ENCODE measurements around the gene CENPT.

- no peak for TF ChIP-seq CTCF (conservative IDR thresholded peaks at IDR 0.05 in 1 of 2, IDR thresholded peaks at IDR 0.05 in 1 of 2; ENCODE audit: low read depth in 1 of 2, low read length in 2 of 2)
- no peak for TF ChIP-seq EZH2 (IDR thresholded peaks at IDR 0.05; ENCODE audit: low read length, missing control alignments)
These were observed 44.9 kb upstream of the CENPT start for GRCh38 chr16:67892375-67892774.
